ENCODE data around the gene IFT122. TPM values are rescaled to one million over a fixed set of nuclear protein-coding genes. Genes with fewer than 3 reads are reported as not detected.

Gene IFT122
- total and polyA plus RNA-seq, 2 experiments from 2014 or later: 10.2 to 38.8 TPM

DNA sequence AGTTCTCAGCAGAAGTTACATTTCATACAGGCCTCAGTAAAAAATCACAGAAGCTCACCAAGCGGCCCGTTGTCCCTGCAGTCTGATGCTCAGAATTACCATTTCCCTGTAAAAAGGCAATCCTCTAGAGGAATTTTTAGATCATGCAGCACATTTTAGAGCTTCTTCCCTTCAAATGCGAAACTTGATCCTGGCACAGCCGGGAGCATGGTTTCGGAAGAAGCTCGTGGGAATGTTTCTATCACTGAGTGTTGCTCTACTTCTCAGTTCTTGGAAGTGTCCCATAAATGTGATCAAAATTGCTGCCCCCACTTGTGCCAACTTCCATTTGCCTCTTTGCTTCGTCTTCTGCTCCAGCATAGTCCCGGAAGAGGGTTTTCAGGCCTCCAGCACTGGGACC, 99.2 kb downstream of the IFT122 start (continued):
- TF ChIP-seq, protein P1, sequence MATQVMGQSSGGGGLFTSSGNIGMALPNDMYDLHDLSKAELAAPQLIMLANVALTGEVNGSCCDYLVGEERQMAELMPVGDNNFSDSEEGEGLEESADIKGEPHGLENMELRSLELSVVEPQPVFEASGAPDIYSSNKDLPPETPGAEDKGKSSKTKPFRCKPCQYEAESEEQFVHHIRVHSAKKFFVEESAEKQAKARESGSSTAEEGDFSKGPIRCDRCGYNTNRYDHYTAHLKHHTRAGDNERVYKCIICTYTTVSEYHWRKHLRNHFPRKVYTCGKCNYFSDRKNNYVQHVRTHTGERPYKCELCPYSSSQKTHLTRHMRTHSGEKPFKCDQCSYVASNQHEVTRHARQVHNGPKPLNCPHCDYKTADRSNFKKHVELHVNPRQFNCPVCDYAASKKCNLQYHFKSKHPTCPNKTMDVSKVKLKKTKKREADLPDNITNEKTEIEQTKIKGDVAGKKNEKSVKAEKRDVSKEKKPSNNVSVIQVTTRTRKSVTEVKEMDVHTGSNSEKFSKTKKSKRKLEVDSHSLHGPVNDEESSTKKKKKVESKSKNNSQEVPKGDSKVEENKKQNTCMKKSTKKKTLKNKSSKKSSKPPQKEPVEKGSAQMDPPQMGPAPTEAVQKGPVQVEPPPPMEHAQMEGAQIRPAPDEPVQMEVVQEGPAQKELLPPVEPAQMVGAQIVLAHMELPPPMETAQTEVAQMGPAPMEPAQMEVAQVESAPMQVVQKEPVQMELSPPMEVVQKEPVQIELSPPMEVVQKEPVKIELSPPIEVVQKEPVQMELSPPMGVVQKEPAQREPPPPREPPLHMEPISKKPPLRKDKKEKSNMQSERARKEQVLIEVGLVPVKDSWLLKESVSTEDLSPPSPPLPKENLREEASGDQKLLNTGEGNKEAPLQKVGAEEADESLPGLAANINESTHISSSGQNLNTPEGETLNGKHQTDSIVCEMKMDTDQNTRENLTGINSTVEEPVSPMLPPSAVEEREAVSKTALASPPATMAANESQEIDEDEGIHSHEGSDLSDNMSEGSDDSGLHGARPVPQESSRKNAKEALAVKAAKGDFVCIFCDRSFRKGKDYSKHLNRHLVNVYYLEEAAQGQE (IDR thresholded peaks at IDR 0.05; ENCODE audit: unreplicated experiment): no peak
- TF ChIP-seq ZNF114 (CRISPR knock-in tag; IDR thresholded peaks at IDR 0.05) (no peak), CREB1 (CRISPR knock-in tag; IDR thresholded peaks at IDR 0.05; ENCODE audit: low read depth) (no peak), EZH2 (IDR thresholded peaks at IDR 0.05; ENCODE audit: low read depth, unreplicated experiment) (no peak), ZNF331 (CRISPR knock-in tag; IDR thresholded peaks at IDR 0.05; ENCODE audit: low read depth) (no peak), STAT1 (IDR thresholded peaks at IDR 0.05; ENCODE audit: unreplicated experiment) (no peak), JUNB (IDR thresholded peaks at IDR 0.05; ENCODE audit: unreplicated experiment) (no peak), NANOG (IDR thresholded peaks at IDR 0.05; ENCODE audit: borderline replicate concordance) (no peak), CTCF (conservative IDR thresholded peaks at IDR 0.05; ENCODE audit: low read depth in 2 of 2) (no peak), EZH2phosphoT487 (IDR thresholded peaks at IDR 0.05; ENCODE audit: unreplicated experiment) (no peak), POLR2AphosphoS5 (IDR thresholded peaks at IDR 0.05; ENCODE audit: low read depth) (no peak)
- TF ChIP-seq, protein P2, sequence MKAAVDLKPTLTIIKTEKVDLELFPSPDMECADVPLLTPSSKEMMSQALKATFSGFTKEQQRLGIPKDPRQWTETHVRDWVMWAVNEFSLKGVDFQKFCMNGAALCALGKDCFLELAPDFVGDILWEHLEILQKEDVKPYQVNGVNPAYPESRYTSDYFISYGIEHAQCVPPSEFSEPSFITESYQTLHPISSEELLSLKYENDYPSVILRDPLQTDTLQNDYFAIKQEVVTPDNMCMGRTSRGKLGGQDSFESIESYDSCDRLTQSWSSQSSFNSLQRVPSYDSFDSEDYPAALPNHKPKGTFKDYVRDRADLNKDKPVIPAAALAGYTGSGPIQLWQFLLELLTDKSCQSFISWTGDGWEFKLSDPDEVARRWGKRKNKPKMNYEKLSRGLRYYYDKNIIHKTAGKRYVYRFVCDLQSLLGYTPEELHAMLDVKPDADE (IDR thresholded peaks at IDR 0.05): no peak

- Mint-ChIP-seq H3K36me3 (ENCODE audit: low read depth) (no peaks in the 10 kb centered on the region), H3K4me1 (peaks cover 31% of the 10 kb centered on the region), H3K4me3 (no peak overlapping the region), H3K27ac (no peak overlapping the region), H3K9me3 (no peaks in the 10 kb centered on the region), H3K27me3 (ENCODE audit: insufficient read depth, low read depth, poor library complexity) (peaks cover 14% of the 10 kb centered on the region)
- DNase-seq (ENCODE audit: low spot score) (no peak), ATAC-seq (no peak)
- Histone ChIP-seq H3K4me1 (ENCODE audit: insufficient read depth) (peaks cover 13% of the 10 kb centered on the region; the same call in 1 of the 2 replicates), H2AFZ (no peak overlapping the region), H3K79me2 (replicated peaks; ENCODE audit: insufficient read depth) (no peaks in the 10 kb centered on the region), H3K27ac (ENCODE audit: low read depth) (no peak overlapping the region), H3F3A (replicated peaks; ENCODE audit: low read depth) (no peaks in the 10 kb centered on the region), H3K27me3 (ENCODE audit: insufficient read depth) (no peaks in the 10 kb centered on the region), H3K9me2 (ENCODE audit: insufficient read depth) (peaks cover 4% of the 10 kb centered on the region; the same call in 1 of the 2 replicates), H3K36me3 (ENCODE audit: insufficient read depth) (no peaks in the 10 kb centered on the region), H3K4me3 (no peak overlapping the region), H3K4me2 (no peak overlapping the region), H4K20me1 (replicated peaks; ENCODE audit: insufficient read depth) (no peaks in the 10 kb centered on the region)
- no peak for TF ChIP-seq CTCF (conservative IDR thresholded peaks at IDR 0.05; ENCODE audit: low read depth in 2 of 2)
- TF ChIP-seq CREB1 (CRISPR knock-in tag; IDR thresholded peaks at IDR 0.05; ENCODE audit: low read depth): no peak
- no peak for TF ChIP-seq ZNF331 (CRISPR knock-in tag; IDR thresholded peaks at IDR 0.05; ENCODE audit: low read depth)
- no peak for TF ChIP-seq STAT1 (IDR thresholded peaks at IDR 0.05; ENCODE audit: unreplicated experiment)
- no peak for TF ChIP-seq EZH2phosphoT487 (IDR thresholded peaks at IDR 0.05; ENCODE audit: unreplicated experiment)
- no peak for TF ChIP-seq ZNF114 (CRISPR knock-in tag; IDR thresholded peaks at IDR 0.05)
- no peak for TF ChIP-seq JUNB (IDR thresholded peaks at IDR 0.05; ENCODE audit: unreplicated experiment)
- TF ChIP-seq POLR2AphosphoS5 (IDR thresholded peaks at IDR 0.05; ENCODE audit: low read depth): no peak
Observed at GRCh38 chr3:129540776-129541516, 100.9 kb downstream of the IFT122 start.
